Uterus (tissue), 2 donors: ENCODE measurements around the gene CLDN3.
A peak's percentile ranks its signal among the peaks of the same experiment; 100 is the strongest.

Experiments
- POLR2A ChIP-seq, 2 donors: fragments of 450-650 bp; IDR thresholded peaks; one replicate each; pipeline ENCODE4 v1.6.1; 2016; ENCODE audit warnings: antibody characterized with exemption in 2 of 2, mild to moderate bottlenecking in 1 of 2, moderate library complexity in 1 of 2
- TF ChIP-seq, protein P1 (sequence below), 4 experiments: fragments of 200-600 bp in 2 of 4; fragments of 450-650 bp in 2 of 4; sonication (generic) in 2 of 4; IDR thresholded peaks; one replicate each; pipeline ENCODE4 v1.5.1; 2016 to 2019; ENCODE audit warnings: antibody characterized with exemption in 4 of 4, mild to moderate bottlenecking in 2 of 4, moderate library complexity in 1 of 4

DNA sequence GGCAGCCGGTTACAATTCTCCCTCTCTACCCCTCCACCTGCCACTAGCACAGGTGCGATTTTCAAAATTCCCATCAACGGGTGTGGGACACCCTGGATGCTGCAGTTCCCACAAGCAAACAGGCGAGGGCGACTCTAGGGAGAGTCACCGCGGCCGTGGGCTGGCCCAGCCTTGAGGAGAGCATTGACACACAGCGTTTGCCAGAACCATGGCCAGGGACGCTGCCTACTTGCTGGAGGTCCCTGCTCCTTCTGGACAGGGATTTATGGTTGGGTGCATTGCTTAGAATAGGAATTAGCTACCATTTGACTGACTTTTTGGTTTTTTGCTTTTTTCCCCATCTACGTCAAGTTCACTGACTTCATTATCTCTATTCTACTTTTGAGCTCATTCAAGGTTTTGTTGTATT lies 41.7 kb upstream of the CLDN3 start:
- TF ChIP-seq, protein P1, sequence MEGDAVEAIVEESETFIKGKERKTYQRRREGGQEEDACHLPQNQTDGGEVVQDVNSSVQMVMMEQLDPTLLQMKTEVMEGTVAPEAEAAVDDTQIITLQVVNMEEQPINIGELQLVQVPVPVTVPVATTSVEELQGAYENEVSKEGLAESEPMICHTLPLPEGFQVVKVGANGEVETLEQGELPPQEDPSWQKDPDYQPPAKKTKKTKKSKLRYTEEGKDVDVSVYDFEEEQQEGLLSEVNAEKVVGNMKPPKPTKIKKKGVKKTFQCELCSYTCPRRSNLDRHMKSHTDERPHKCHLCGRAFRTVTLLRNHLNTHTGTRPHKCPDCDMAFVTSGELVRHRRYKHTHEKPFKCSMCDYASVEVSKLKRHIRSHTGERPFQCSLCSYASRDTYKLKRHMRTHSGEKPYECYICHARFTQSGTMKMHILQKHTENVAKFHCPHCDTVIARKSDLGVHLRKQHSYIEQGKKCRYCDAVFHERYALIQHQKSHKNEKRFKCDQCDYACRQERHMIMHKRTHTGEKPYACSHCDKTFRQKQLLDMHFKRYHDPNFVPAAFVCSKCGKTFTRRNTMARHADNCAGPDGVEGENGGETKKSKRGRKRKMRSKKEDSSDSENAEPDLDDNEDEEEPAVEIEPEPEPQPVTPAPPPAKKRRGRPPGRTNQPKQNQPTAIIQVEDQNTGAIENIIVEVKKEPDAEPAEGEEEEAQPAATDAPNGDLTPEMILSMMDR (IDR thresholded peaks at IDR 0.05) = peak; percentile 77 to 79 (median 78)
- no peak for TF ChIP-seq POLR2A (IDR thresholded peaks at IDR 0.05)
